OCI-LY1 (cell line): ENCODE measurements around the gene GMDS.

ENCODE experiments used
- H2AFZ ChIP-seq: fragments of 200-600 bp; sonication (generic), shearing (Covaris generic); 2 replicates; pipeline ENCODE4 v1.6.0; 2014; ENCODE audit warnings: antibody characterized with exemption, mild to moderate bottlenecking, low read length
- H3F3A ChIP-seq: fragments of 200-600 bp; sonication (generic), shearing (Covaris generic); 2 replicates; pipeline ENCODE4 v1.6.0; 2014; ENCODE audit warnings: mild to moderate bottlenecking, antibody characterized with exemption, low read length, moderate library complexity; ENCODE audit not compliant: insufficient read depth
- H3K27ac ChIP-seq: fragments of 200-600 bp; sonication (generic); 2 replicates; pipeline ENCODE4 v1.5.1; 2014; ENCODE audit warnings: low read length, mixed run types, mild to moderate bottlenecking, low read depth; ENCODE audit not compliant: poor library complexity, severe bottlenecking
- H3K27me3 ChIP-seq: fragments of 200-600 bp; sonication (generic); 2 replicates; pipeline ENCODE4 v1.6.0; 2014; ENCODE audit warnings: antibody characterized with exemption, mild to moderate bottlenecking, low read length, moderate library complexity; ENCODE audit not compliant: insufficient read depth
- H3K36me3 ChIP-seq: fragments of 200-600 bp; sonication (generic); 2 replicates; pipeline ENCODE4 v1.6.1; 2014; ENCODE audit warnings: mild to moderate bottlenecking, antibody characterized with exemption, low read length, moderate library complexity, mixed read lengths; ENCODE audit not compliant: insufficient read depth
- H3K4me1 ChIP-seq: fragments of 200-600 bp; sonication (generic); 2 replicates; pipeline ENCODE4 v1.5.1; 2014; ENCODE audit warnings: mild to moderate bottlenecking, low read length, moderate library complexity; ENCODE audit not compliant: insufficient read depth, severe bottlenecking
- H3K4me2 ChIP-seq: fragments of 200-600 bp; sonication (generic), shearing (Covaris generic); 2 replicates; pipeline ENCODE4 v1.6.1; 2014; ENCODE audit warnings: low read length
- H3K4me3 ChIP-seq: fragments of 200-600 bp; sonication (generic); 2 replicates; pipeline ENCODE4 v1.5.1; 2014; ENCODE audit warnings: low read length, low read depth, mild to moderate bottlenecking, mixed read lengths; ENCODE audit not compliant: poor library complexity, severe bottlenecking
- H3K79me2 ChIP-seq: fragments of 200-600 bp; shearing (Covaris generic); 2 replicates; pipeline ENCODE4 v1.6.1; 2016; ENCODE audit warnings: mixed run types, low read length, mixed read lengths; ENCODE audit not compliant: insufficient read depth
- H3K9ac ChIP-seq: fragments of 200-600 bp; sonication (generic), shearing (Covaris generic); 2 replicates; pipeline ENCODE4 v1.6.1; 2014; ENCODE audit warnings: mild to moderate bottlenecking, low read length, mixed read lengths
- H3K9me2 ChIP-seq: fragments of 200-600 bp; sonication (generic), shearing (Covaris generic); 2 replicates; pipeline ENCODE4 v1.6.1; 2014; ENCODE audit warnings: low read depth, mild to moderate bottlenecking, low read length, mixed read lengths
- H3K9me3 ChIP-seq: fragments of 200-600 bp; shearing (Covaris generic); 2 replicates; pipeline ENCODE4 v1.6.1; 2014; ENCODE audit warnings: low read length, mixed read lengths
- H4K20me1 ChIP-seq: fragments of 200-600 bp; sonication (generic), shearing (Covaris generic); 2 replicates; pipeline ENCODE4 v1.6.0; 2016; ENCODE audit warnings: mild to moderate bottlenecking, low read length; ENCODE audit not compliant: insufficient read depth
- CTCF ChIP-seq: fragments of 200-600 bp; sonication (generic), shearing (Covaris generic); IDR thresholded peaks from 2 replicates; pipeline ENCODE4 v1.5.1; 2017; ENCODE audit warnings: mild to moderate bottlenecking, antibody characterized with exemption, low read length, moderate library complexity, mixed read lengths
- EZH2 ChIP-seq: fragments of 200-600 bp; sonication (generic), shearing (Covaris generic); IDR thresholded peaks from 2 replicates; pipeline ENCODE4 v1.8.0; 2017; ENCODE audit warnings: borderline replicate concordance, mixed run types, mild to moderate bottlenecking, antibody characterized with exemption, low read length, moderate library complexity, mixed read lengths

GMDS gene

GRCh38 chr6:1613688-1614447 lies 631.5 kb downstream of the GMDS start:
- Histone ChIP-seq H3K9me3 (peaks cover 6% of the 10 kb centered on the region), H3K9me2 (no peaks in the 10 kb centered on the region), H3K36me3 (peaks cover 46% of the 10 kb centered on the region), H3K4me1 (peaks cover 28% of the 10 kb centered on the region), H3K27me3 (no peaks in the 10 kb centered on the region), H3K4me3 (peak overlapping the region; percentile 50), H3K79me2 (peaks cover 20% of the 10 kb centered on the region; the same call in 1 of the 2 replicates), H3K4me2 (peak overlapping the region; percentile 57; the same call in 1 of the 2 replicates), H3K9ac (no peak overlapping the region), H2AFZ (no peak overlapping the region), H4K20me1 (no peaks in the 10 kb centered on the region), H3F3A (peaks cover 4% of the 10 kb centered on the region; the same call in 1 of the 2 replicates), H3K27ac (no peak overlapping the region)
- TF ChIP-seq EZH2 = no peak
- TF ChIP-seq CTCF = no peak

GRCh38 chr6:1613346-1613687 lies 632.1 kb downstream of the GMDS start:
- no peaks in the 10 kb centered on the region for H3K9me2 ChIP-seq
- peaks cover 46% of the 10 kb centered on the region for H3K36me3 ChIP-seq
- H3K79me2 ChIP-seq = peaks cover 20% of the 10 kb centered on the region; the same call in 1 of the 2 replicates
- no peaks in the 10 kb centered on the region for H3K27me3 ChIP-seq
- H3K4me1 ChIP-seq = peaks cover 32% of the 10 kb centered on the region
- H2AFZ ChIP-seq = no peak overlapping the region
- peaks cover 4% of the 10 kb centered on the region; the same call in 1 of the 2 replicates for H3F3A ChIP-seq
- H3K27ac ChIP-seq = no peak overlapping the region
- peak overlapping the region; percentile 50 for H3K4me3 ChIP-seq
- H4K20me1 ChIP-seq = no peaks in the 10 kb centered on the region
- peak overlapping the region; percentile 57 for H3K4me2 ChIP-seq
- H3K9me3 ChIP-seq = peaks cover 6% of the 10 kb centered on the region
- TF ChIP-seq EZH2 (no peak), CTCF (no peak)
- no peak overlapping the region for H3K9ac ChIP-seq

- Histone ChIP-seq H3K79me2 (peaks cover 20% of the 10 kb centered on the region; the same call in 1 of the 2 replicates), H3K4me1 (peaks cover 36% of the 10 kb centered on the region), H3K9ac (no peak overlapping the region), H3K27me3 (no peaks in the 10 kb centered on the region), H4K20me1 (no peaks in the 10 kb centered on the region), H3K9me3 (peaks cover 6% of the 10 kb centered on the region), H3K36me3 (peaks cover 46% of the 10 kb centered on the region), H2AFZ (no peak overlapping the region), H3K4me3 (peak overlapping the region; percentile 50), H3F3A (peaks cover 4% of the 10 kb centered on the region; the same call in 1 of the 2 replicates), H3K4me2 (peak overlapping the region; percentile 57), H3K9me2 (no peaks in the 10 kb centered on the region), H3K27ac (no peak overlapping the region)
- no peak for TF ChIP-seq CTCF
- TF ChIP-seq EZH2 = no peak
Observed at GRCh38 chr6:1612974-1613306, 632.5 kb downstream of the GMDS start.
